SK-N-SH treated with all-trans-retinoic acid at 6 μM for 48 hours (cell line): ENCODE measurements around the gene SNCB.

ENCODE experiments used
- GLIS3 ChIP-seq: fragments of 250-450 bp; sonication (Bioruptor Pico); IDR thresholded peaks from 2 replicates; pipeline ENCODE4 v1.5.0; 2020; ENCODE audit warnings: mild to moderate bottlenecking, moderate library complexity
- ISL1 ChIP-seq: fragments of 250-450 bp; sonication (Bioruptor Pico); IDR thresholded peaks from 2 replicates; pipeline ENCODE4 v2.1.2; 2022; ENCODE audit warnings: mild to moderate bottlenecking, moderate library complexity
- TCF4 ChIP-seq: fragments of 250-450 bp; sonication (Bioruptor Pico); IDR thresholded peaks from 2 replicates; pipeline ENCODE4 v1.8.0; 2021; ENCODE audit warnings: mild to moderate bottlenecking, moderate library complexity, borderline replicate concordance
- TOX ChIP-seq: fragments of 250-450 bp; sonication (Bioruptor Pico); IDR thresholded peaks from 2 replicates; pipeline ENCODE4 v1.8.0; 2021; ENCODE audit warnings: mild to moderate bottlenecking, moderate library complexity, borderline replicate concordance
- ZFP30 ChIP-seq: fragments of 450-650 bp; formaldehyde crosslinking; IDR thresholded peaks from 2 replicates; pipeline ENCODE4 v1.5.0; 2022; ENCODE audit warnings: mild to moderate bottlenecking, moderate library complexity
- TF ChIP-seq, protein P1 (sequence below): fragments of 250-450 bp; sonication (Bioruptor Pico); IDR thresholded peaks from 2 replicates; pipeline ENCODE4 v1.5.1; 2020; ENCODE audit warnings: low read depth, mild to moderate bottlenecking, moderate library complexity

DNA sequence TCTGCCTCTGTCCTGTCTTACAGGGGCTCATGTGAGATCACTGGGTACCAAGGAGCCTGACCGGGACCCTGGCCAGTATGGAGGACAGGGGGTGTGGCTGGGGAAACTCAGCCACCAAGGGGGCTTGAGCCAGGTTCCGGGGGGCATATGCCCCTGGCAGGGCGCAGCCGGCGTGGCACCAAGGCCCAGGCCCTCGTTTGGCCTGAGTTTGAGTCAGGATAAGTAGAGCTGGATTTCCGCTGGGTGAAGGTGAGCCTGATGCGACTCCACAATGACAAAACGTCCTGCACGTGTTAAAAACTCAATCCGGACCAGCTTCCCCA, 16.3 kb upstream of the SNCB start:
- TF ChIP-seq GLIS3 (CRISPR knock-in tag) (no peak), ZFP30 (CRISPR knock-in tag) (no peak), TOX (CRISPR knock-in tag) (no peak), ISL1 (CRISPR knock-in tag) (no peak), TCF4 (CRISPR knock-in tag) (no peak)
- TF ChIP-seq, protein P1, sequence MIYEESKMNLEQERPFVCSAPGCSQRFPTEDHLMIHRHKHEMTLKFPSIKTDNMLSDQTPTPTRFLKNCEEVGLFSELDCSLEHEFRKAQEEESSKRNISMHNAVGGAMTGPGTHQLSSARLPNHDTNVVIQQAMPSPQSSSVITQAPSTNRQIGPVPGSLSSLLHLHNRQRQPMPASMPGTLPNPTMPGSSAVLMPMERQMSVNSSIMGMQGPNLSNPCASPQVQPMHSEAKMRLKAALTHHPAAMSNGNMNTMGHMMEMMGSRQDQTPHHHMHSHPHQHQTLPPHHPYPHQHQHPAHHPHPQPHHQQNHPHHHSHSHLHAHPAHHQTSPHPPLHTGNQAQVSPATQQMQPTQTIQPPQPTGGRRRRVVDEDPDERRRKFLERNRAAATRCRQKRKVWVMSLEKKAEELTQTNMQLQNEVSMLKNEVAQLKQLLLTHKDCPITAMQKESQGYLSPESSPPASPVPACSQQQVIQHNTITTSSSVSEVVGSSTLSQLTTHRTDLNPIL: no peak
